GM19240 (cell line): Measurements from ENCODE around the gene MEAF6.

Experiments
- DNase-seq: peaks from one replicate; pipeline ENCODE4 v3.0.0; 2011; ENCODE audit warnings: low spot score; ENCODE audit not compliant: insufficient read length

The MEAF6 gene

DNA sequence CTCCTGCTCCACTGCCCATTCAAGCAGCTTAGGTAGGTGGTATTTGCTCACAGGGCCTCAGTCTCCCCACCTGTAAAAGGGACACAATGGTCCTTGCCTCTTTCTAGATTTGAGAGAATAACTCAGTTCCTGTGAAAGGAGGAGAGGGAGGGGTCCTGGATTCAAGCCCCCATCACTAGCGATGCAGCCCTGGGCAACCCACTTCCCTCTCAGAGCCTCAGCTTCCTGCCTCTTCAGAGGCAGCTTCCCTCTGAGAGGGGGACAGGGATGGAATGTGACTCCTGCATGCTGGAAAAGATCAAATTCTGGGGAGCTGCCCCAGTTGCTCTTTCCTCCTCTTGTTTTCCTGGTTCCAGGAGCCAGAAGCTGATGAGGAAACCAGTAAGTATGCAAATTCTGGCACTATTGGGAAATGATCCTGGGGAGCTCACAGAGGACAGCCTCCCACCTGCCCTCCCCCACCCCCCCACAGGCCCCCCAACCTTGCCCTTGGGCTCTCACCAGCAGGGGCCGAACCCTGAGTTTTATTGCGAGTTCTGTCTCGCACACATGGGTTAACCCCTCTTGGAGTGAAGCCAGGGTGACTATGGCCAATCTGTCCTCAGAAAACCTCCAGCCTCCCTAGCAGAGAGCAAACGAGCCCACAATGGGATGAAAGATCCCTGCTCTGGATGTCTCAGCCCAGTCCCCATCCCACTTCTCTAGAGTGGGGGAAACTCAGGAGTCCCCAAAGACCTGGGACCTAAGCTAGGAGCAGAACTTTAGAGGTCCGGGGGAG lies 28.5 kb downstream of the MEAF6 start:
- no peak for DNase-seq

DNA sequence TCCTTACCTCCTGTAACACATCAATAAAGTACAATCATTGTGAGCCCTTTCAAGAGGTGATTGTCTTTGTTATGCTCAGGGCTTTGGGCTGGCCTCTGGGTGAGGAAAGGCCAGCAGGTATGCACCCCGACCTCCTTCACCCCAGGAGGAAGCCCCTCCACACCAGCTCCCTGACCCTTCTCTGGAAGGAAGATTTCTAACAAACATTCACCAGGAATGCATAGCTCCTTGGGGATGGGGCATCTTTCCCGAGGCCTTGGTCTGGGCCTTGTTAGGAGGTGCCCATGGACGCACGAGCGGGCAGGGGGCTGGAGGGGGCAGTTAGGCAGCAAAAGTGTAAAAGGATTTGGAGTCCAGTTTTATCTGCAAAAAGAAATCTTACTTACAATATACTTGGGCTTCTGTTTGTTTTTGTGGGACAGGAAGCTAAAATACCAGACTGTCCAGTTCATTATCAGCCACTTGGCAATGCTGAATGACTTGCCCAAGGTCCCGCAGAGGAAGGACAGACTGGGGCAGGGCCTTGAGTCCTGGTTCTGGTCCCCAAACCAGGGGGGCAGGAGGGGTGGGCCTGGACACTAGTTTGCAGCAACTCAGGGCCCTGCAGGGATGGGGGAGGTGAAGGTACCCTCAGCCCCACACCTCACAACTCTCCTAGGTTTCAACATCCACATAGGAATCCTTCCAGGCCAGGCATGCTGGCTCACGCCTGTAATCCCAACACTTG lies 30.1 kb downstream of the MEAF6 start:
- DNase-seq = no peak

DNA sequence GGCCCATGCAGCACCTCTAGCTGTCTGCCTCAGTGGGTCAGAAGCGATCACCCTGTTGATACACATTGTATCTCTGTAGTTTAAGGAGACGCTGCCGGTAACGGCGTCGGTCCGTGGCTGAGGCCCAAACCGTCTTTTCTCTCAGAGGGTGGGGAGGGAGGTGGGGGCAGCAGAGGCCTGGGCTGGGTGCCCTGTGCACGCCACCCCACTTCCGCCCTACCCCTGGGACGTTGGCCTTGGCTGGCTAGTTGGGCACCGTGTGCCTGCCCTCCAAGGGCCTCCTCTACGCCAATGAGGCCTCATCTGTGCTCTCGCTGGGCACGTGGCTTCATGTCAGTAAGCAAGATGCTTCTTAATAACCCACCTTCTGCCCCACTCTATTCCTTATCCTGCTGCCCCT lies 30.8 kb downstream of the MEAF6 start:
- DNase-seq = no peak

DNA sequence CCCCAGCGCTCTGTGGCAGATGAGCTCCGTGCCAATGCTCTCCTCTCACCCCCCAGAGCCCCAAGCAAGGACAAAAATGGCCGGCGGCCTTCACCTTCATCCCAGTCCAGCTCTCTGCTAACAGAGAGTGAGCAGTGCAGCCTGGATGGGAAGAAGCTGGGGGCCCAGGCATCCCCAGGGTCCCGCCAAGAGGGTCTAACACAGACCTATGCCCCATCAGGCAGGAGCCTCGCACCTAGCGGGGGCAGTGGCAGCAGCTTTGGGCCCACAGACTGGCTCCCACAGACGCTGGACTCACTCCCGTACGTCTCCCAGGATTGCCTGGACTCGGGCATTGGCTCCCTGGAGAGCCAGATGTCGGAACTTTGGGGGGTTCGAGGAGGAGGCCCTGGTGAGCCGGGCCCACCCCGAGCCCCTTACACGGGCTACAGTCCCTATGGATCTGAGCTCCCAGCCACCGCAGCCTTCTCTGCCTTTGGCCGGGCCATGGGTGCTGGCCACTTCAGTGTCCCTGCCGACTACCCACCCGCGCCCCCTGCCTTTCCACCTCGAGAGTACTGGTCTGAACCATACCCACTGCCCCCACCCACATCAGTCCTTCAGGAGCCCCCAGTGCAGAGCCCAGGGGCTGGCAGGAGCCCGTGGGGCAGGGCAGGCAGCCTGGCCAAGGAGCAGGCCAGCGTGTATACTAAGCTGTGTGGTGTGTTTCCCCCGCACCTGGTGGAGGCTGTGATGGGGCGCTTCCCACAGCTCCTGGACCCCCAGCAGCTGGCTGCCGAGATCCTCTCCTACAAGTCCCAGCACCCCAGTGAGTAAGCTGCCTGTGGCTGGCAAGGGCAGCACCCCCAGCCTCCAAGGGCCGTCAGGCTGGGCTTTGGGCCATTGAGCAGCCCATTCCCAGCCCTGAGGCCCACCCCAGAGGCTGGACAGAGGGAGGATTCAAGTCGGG lies 31.5 kb downstream of the MEAF6 start:
- DNase-seq = no peak

DNA sequence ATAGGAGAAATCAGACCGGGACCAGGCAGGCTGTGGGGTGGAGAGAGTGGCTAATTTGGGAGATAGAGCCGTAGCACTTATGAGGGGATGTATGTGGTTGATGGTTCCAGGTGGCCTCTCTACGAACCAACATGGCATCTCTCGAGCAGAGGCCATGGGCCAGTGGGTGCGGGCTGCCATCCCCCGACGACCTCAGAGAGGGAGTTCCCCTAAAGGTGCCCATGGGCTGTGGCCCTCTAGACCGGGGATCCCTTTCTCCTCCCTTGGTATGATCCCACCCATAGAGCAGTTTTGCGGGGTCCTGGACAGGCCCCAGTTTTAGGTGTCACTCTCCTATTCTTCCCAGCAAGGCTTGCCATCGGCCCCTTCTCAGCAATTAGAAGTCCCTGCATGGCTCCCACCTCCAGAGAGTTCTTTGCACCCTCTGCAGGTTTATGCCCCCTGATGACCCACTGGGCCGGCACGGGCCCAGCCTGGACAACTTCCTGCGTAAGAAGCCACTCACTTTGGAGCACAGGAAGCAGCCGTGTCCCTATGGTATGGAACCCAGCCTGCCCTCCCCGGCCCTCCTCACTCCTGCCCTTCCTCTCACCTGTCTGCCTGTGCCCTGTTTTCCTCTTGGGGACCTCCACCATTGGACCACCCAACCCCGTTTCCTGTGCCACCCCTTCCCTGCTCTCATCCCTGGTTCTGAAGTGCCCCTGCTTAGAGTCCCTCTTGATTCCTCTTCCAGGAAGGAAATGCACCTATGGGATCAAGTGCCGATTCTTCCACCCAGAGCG lies 32.4 kb downstream of the MEAF6 start:
- DNase-seq = no peak

DNA sequence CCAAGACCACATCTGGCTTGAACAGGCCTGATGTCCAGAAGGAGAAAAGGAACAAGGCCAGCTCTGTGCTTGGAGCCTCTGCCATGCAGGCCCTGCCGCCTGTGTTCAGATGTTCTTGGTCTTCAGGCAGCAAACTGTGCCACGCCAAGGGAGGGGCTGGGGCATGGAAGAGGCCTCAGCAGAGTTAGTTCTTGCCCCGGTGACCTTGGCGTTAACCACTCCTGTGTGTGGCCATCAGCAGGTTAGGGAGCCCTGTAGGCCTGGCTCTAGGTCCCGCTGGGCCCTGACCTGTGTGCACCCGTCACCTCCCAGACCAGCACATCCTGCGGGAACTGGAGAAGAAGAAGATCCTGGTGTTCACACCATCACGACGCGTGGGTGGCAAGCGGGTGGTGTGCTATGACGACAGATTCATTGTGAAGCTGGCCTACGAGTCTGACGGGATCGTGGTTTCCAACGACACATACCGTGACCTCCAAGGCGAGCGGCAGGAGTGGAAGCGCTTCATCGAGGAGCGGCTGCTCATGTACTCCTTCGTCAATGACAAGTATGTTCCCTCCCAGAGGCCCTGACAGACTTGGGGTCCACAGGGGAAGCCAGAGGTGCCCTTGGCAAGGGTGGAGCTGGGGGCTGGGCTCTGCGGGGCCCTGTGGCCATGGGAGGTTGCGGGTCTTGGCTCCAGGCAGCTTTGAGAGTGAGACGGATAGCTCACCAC lies 33.1 kb downstream of the MEAF6 start:
- no peak for DNase-seq

DNA sequence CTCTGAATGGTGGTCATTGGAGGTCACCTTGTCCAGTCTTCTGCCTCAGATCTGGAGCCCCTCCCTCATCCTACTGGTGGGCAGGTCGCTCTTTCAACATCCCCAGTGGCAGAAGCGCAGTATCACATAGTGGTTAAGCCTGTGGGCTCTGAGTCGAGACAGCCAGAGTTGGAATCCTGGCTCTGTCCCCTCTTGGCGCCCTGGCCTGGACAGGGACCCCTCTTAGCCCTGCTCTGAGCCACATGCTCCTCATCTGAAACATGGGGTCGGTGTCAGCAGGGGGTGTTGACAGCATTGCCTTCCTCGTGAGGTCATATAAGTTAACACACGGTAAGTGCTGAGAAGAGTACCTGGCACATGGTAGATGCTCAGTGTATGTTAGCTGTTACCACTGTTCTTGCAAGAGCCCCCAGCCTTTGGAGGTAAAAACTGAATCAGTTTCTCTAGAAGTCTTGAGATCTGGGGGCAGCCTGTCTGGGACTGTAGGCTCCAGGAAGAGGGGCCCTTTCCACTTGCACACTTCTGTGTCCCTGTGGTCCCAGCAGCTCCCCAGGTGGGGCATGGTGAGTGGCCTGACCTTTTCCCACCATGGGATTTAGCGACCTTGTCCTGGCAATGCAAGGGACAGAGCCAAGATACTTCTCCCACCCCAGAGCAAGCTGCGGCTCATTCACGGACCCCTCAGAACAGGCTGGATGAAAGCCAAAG lies 33.8 kb downstream of the MEAF6 start:
- DNase-seq = no peak

DNA sequence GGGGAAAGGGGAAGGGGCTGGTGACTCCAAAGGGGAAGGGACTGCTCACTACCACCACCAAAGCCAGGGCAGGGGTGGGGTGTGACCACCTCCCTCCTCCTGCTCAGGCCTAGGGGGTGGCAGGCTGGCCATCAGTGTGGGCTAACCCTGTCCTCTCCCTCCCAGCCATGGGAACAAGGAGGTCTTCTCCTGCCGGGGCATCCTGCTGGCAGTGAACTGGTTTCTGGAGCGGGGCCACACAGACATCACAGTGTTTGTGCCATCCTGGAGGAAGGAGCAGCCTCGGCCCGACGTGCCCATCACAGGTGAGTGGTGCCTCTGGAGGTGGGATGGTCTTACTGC lies 34.5 kb downstream of the MEAF6 start:
- no peak for DNase-seq

DNA sequence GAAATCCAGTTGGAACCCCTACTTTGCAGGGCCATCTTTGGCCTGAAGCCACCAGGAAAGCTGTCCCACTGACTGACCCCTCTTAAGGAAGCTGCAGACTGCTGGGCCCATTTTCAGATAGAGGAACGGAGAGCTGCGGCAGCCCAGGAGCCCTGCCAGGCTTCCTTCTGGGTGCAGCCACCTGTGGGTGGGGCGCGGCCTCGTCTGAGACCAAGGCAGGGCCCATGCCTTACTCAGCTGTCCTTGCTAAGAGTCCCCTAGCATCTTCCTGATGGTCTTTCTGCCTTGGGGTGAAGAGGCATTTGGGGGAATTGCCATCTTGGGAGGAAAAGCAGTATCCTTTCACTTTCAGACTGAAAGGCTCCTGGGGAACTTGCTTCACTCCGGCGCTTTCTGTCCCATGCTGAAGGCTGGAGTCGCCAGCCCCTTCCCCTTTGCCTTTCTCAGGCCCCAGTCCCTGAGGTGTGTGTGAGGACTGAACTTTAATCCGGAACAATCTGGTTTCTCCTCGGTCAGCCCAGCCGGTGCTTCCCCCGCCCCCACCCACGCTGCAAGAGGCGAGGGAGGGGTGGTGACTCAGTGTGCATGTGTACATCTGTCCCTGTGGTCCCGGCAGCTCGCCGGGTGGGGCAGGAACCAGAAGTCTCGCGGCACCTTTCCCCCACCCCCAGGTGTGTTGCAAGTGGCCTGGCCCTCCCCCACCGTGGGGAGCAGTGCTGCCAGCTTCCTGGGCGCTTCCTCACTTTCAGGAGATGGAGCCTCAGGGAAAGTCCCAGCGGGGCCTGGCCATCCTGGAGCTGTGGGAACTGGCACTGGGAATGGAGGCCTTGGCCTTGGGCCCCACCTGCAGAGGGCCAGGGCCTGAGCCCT lies 35.1 kb downstream of the MEAF6 start:
- peak; percentile 80 for DNase-seq

DNA sequence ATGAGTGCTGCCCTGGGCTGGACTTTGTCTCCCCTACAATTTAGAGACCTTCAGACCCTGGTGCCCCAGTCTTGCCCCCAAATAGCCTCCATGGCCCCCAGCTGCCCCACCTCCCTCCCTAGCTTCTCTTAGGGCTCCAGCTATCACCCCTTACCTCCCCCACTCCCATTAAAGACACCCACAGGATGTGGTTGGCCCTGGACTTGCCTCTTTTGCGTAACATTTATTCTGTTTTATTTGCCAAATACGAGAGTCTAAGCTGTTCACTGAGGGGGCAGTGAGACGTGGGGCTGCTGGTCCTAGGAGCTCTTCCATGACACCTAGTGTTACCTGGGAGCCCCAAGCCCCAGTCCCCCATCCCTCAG lies 35.7 kb downstream of the MEAF6 start:
- DNase-seq = no peak

DNA sequence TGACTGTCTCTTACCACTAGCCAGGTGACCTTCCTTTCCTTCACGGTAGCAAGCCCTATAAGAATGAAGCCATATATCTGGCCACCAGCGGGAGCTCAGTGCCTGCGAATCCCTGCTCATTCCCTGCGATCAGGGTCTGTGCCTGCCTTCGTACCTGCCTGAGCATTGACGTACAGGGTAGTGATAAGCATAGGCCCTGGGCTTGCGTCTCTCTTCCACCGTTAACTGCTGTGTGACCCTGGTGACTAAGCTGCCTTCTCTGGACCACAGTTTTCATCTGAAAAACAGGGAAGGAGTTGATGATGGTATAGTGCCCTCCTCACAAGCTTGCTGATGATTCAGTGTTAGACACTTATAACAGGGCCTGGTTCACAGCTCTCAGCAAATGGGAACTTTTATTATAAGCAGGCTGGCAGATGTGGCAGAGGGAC lies 36.1 kb downstream of the MEAF6 start:
- DNase-seq = no peak

DNA sequence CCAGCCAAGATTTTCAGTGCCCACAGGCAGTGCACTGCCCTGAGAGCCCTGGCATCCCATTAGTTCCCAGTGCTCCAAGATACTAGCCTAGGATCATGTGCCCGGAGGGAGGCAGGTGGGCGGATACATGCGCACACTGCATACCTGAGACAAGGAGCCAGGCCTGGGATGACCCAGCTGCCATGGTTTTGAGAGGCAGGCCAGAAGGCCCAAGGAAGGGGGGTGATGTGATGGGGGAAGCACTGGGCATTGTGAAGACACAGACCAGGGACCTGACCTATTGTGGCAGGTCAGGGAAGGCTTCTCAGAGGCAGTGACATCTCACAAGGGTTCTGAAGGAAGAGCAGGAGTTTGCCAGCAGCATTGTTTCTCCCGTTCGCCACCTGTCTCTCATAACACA lies 36.6 kb downstream of the MEAF6 start:
- DNase-seq = no peak

DNA sequence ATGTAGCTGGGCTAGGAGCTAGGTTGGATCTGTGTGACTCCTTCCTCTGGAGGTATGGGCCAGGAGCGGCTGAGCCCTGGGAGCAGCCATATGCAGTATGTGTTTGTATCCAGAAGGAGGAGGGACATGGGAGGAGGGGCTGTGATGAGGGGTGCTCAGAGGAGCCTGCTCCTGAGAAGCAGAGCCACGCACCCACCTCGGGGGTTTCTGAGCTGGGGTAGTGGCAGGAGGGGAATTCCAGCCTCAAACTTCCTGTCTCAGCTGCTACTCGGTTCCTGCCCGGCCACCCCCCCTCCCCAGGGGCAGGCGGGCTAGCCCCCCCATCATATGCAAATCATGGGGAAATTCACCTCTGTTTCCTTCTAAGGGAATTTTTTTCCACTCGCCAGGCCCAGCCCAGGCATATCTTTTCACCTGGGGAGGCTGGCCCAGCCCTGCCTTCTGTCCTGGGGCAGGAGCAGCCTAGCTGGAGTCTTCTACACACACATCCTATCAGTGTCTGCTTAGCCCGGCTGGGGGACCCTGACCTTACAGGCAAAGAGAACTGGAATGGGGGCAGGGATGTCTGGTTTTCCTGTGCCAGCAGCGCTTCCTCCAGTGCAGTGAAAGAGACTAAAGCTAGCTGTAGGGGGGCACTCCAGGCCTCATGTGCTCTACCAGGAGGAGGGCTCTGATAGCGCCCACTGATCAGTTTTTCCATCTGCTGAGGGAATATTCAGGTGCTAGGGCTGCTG lies 37.2 kb downstream of the MEAF6 start:
- peak; percentile 65 for DNase-seq

DNA sequence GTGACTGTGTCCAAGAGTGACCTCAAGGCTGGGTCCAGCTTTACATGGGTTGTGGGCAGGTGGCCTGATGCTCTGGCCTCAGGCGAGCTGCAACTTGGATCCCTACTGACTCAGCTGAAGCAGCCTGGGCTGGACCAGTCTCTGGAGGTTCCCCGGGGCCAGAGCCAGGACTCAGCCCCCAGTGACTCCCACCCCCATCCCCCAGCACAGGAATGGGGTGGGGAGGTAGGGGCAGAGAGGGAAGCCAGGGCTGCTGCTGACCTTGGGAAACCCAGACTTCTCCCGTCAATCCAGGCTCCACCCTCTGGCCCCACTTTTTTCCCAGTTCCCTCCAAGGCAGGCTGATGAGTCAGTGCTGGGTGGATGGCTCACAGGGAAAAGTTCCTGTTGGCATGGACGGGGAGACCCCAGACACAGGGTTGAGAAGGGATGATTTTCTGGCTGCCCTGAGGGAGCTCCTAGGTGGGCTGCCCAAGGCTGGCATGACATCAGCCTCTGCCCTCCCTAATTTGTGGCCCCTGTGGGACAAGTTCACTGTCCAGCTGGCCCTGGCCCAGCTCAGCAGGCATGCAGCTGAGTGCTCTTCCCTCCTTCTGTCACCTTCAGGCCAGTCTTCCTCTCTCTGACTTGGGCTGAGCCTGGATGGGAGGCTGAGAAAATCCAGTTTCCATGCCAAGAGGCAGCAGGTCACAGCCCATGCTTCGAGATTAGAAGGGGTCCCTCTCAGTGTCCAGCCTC lies 37.9 kb downstream of the MEAF6 start:
- no peak for DNase-seq

DNA sequence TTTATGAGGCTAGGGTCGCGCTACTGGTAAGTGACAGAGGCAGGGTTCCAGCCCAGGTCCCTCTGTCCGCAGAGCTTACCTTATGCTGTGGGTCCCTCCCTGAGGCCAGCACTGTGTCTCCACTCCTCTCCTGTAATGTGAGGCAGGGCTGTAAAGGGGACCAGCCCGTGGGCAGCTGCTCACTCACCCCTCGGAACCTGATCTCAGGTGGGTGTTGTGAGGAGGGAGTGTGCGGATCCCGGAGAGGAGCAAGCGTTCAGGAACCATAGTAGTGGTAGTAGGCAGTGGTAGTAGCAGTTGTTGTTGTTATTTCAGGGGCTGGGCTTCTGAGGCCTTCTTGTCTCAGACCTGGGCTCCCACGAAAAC lies 38.5 kb downstream of the MEAF6 start:
- no peak for DNase-seq

DNA sequence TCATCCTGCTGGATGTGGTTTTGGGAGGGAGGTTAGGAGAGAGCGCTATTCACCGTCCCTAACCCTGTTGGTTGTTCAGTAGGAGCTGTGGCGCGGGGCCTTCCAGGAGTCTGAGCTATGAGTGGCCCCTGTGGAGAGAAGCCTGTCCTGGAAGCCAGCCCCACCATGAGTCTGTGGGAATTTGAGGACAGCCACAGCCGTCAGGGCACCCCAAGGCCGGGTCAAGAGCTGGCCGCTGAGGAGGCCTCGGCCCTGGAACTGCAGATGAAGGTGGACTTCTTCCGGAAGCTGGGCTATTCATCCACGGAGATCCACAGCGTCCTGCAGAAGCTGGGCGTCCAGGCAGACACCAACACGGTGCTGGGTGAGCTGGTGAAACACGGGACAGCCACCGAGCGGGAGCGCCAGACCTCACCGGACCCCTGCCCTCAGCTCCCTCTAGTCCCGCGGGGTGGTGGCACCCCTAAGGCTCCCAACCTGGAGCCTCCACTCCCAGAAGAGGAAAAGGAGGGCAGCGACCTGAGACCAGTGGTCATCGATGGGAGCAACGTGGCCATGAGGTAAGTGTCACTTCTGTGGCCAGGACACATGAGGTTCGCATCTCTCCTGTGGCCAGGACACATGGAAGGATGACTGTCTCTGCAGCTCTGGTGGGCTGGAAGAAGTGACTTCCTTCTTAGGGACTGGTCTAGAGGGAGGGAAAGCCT lies 39.0 kb downstream of the MEAF6 start:
- DNase-seq = no peak
